Thoracic aorta (tissue), 2 donors: Measurements from ENCODE around the gene TTC31. TPM values are rescaled to one million over a fixed set of nuclear protein-coding genes. Genes with fewer than 3 reads are reported as not detected.
"Not testable (repeated sequence)": the region's sequence is repeated elsewhere in the genome, so short reads cannot be mapped to it uniquely, and the experiment has no call there.

Experiments
- ATAC-seq: fragments of 150-250 bp; one replicate; pipeline ENCODE4 v1.8.0; 2017; ENCODE audit warnings: low read depth; ENCODE audit not compliant: insufficient number of reproducible peaks, low FRiP score
- DNase-seq: peaks from one replicate; pipeline ENCODE4 v3.0.0-alpha.2; 2020; ENCODE audit warnings: low spot score
- H3K27ac ChIP-seq, 2 donors: fragments of 200-600 bp; sonication (generic); 1 replicate in 1 of 2; 2 replicates in 1 of 2; pipeline ENCODE4 v1.5.1; 2016; ENCODE audit warnings: mild to moderate bottlenecking in 2 of 2, moderate library complexity in 2 of 2
- H3K27me3 ChIP-seq: fragments of 200-600 bp; sonication (generic); replicated peaks from 2 replicates; pipeline ENCODE4 v1.6.0; 2016; ENCODE audit warnings: mild to moderate bottlenecking; ENCODE audit not compliant: insufficient read depth
- H3K36me3 ChIP-seq: fragments of 200-600 bp; sonication (generic); one replicate; pipeline ENCODE4 v1.5.1; 2016
- H3K4me1 ChIP-seq, 2 donors: fragments of 200-600 bp; sonication (generic); 1 replicate in 1 of 2; 2 replicates in 1 of 2; pipeline versions ENCODE4 v1.5.1 to v1.6.0; 2016; ENCODE audit warnings: low read depth in 2 of 2, mild to moderate bottlenecking in 1 of 2; ENCODE audit not compliant: control insufficient read depth in 1 of 2
- H3K4me3 ChIP-seq: fragments of 200-600 bp; sonication (generic); 2 replicates; pipeline ENCODE4 v1.5.1; 2016; ENCODE audit warnings: mild to moderate bottlenecking
- H3K9me3 ChIP-seq: fragments of 200-600 bp; sonication (generic); 2 replicates; pipeline ENCODE4 v1.5.1; 2016
- total RNA-seq, 2 donors: library from RNA; depleted of rRNA; stranded (reverse); fragments of >200 nt; gene quantifications; one replicate each; pipeline versions ENCODE4 v1.1.0 to v1.2.3, GENCODE V29; 2016
- TF ChIP-seq, protein P1 (sequence below): fragments of 200-600 bp; sonication (generic); IDR thresholded peaks from one replicate; pipeline ENCODE4 v1.5.1; 2019; ENCODE audit warnings: antibody characterized with exemption

Gene TTC31
- total RNA-seq, 2 donors from 2014 or later: 37.9 to 38.9 TPM

DNA sequence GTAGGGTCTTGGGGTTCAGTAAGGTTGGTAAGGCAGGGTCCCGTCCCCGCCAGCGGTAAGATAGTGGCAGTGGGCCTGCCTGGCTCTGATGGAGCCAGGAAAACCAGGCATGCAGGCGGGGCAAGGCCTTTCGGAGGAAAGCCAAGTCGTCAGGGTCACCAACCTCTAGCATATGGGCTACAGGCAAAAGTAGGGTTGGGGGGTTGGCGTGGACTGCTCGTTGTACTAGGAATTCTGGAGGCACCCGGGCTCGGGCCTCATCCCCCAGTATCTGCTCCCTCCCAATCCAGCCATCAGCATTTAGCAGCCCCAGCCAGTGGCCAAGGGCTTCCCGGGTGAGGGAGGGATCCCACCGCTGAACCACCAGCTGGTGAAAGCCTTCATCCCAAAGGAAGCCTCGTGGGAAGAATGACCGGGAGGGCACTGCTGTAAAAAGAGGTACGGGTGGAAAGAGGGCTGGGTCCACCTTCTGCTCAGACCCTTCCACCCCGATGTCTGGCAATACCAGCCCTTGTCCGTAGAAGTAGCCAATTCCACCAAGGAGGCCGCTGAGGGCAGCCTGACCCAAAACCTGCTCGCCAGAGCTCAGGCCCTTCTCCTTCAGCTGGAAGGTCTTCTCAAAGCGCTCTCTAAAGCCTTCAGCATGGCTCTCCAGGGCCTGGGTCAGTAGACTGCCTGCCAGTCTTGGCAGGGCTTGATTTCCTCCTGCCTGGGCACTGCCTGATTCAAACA lies 20.7 kb upstream of the TTC31 start:
- H3K4me1 ChIP-seq: peaks cover 15 to 30% of the 10 kb centered on the region in 2 donors
- no peaks in the 10 kb centered on the region for H3K27me3 ChIP-seq
- TF ChIP-seq, protein P1, sequence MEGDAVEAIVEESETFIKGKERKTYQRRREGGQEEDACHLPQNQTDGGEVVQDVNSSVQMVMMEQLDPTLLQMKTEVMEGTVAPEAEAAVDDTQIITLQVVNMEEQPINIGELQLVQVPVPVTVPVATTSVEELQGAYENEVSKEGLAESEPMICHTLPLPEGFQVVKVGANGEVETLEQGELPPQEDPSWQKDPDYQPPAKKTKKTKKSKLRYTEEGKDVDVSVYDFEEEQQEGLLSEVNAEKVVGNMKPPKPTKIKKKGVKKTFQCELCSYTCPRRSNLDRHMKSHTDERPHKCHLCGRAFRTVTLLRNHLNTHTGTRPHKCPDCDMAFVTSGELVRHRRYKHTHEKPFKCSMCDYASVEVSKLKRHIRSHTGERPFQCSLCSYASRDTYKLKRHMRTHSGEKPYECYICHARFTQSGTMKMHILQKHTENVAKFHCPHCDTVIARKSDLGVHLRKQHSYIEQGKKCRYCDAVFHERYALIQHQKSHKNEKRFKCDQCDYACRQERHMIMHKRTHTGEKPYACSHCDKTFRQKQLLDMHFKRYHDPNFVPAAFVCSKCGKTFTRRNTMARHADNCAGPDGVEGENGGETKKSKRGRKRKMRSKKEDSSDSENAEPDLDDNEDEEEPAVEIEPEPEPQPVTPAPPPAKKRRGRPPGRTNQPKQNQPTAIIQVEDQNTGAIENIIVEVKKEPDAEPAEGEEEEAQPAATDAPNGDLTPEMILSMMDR: no peak
- no peaks in the 10 kb centered on the region for H3K36me3 ChIP-seq
- ATAC-seq: no peak
- no peak overlapping the region for H3K4me3 ChIP-seq
- no peaks in the 10 kb centered on the region for H3K9me3 ChIP-seq
- no peak for DNase-seq
- H3K27ac ChIP-seq: no peak overlapping the region

DNA sequence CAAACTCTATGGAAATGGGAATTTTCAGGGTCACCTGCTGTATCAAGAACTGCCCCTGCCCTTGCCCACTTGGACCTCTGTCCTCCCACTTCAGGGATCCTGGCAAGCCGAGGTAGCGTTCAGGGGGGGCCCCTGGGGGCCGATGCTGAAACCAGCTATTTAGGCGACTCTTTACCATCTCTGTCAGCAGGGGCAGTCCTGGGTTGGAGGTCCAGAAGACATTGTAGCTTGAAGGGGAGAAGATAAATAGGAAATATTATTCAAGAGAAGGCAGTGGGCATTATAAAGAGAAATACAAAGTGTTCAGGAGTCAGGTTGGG lies 20.1 kb upstream of the TTC31 start:
- H3K4me3 ChIP-seq: no peak overlapping the region
- ATAC-seq (no peak), DNase-seq (no peak)
- H3K4me1 ChIP-seq: peaks cover 15 to 30% of the 10 kb centered on the region in 2 donors
- no peaks in the 10 kb centered on the region for H3K36me3 ChIP-seq
- H3K9me3 ChIP-seq: no peaks in the 10 kb centered on the region
- H3K27ac ChIP-seq: no peak overlapping the region
- TF ChIP-seq, protein P1: no peak
- H3K27me3 ChIP-seq: no peaks in the 10 kb centered on the region

DNA sequence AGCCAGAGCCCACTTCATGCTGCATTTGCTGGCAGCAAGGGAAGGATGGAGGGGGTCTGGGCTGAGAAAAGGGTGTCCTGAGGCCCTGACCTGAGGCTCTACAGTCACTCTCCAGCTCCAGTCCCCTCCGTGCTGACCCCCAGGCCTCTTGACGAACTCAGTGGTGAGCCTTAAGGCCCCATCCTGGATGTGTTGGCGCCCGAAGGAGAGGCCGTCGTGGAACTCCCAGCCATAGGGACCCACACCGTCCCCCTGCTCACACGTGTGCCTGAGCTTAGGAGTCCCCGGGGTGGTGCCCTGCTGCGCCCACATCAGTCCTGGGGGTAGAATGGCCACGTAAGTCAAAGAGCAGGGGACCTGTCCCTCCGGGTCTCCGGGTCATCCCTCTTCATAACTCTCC lies 18.5 kb upstream of the TTC31 start:
- H3K36me3 ChIP-seq: no peaks in the 10 kb centered on the region
- H3K27me3 ChIP-seq: no peaks in the 10 kb centered on the region
- H3K9me3 ChIP-seq: no peaks in the 10 kb centered on the region
- H3K4me3 ChIP-seq: peak overlapping the region; percentile 92
- peaks cover 12 to 21% of the 10 kb centered on the region in 2 donors for H3K4me1 ChIP-seq
- DNase-seq (no peak), ATAC-seq (no peak)
- TF ChIP-seq, protein P1: no peak
- peak overlapping the region; percentile 87 to 90 for H3K27ac ChIP-seq

DNA sequence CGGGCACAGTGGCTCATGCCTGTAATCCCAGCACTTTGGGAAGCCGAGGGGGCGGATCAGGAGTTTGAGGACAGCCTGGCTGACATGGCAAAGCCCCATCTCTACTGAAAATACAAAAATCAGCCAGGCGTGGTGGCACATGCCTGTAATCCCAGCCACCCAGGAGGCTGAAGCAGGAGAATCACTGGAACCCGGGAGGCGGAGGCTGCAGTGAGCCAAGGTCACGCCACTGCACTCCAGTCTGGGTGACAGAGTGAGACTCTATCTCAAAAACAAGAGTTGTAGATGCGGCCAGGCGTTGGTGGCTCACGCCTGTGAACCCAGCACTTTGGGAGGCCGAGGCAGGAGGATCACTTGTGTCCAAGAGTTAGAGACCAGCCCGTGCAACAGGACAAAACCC lies 12.1 kb upstream of the TTC31 start:
- not testable (repeated sequence) for H3K9me3 ChIP-seq, DNase-seq, ATAC-seq, H3K27me3 ChIP-seq, H3K4me3 ChIP-seq, H3K36me3 ChIP-seq, H3K27ac ChIP-seq
- peaks cover 17 to 22% of the 10 kb centered on the region in 2 donors for H3K4me1 ChIP-seq

DNA sequence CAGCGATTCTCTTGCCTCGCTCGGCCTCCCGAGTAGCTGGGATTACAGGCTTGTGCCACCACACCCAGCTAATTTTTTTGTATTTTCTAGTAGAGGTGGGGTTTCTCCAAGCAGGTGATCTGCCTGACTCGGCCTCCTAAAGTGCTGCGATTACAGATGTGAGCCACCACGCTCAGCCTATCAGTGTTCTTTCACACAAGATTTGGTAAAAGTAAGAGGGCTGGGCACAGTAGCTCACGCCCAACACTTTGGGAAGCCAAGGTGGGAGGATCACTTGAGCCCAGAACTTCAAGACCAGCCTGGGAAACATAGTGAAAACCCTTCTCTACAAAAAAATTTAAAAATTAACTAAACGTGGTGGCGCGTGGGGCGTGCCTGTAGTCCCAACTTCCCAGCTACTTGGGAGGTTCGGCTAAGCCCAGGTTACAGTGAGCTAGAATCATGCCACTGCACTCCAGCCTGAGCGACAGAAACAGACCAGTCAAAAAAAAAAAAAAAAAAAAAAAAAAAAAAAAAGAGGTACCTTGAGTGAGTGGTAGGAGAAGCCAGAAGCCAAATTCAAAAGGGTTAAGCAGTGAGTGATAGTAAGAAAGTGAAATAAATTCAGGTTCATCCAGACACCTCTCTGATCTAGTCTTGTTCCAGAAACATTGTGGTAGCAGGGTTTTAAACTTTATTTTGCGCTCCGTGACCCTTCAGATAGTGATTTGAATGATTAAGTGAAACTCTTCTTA lies 11.4 kb upstream of the TTC31 start:
- H3K4me3 ChIP-seq: peak overlapping the region; percentile 72
- TF ChIP-seq, protein P1: no peak
- ATAC-seq (no peak), DNase-seq (no peak)
- H3K27me3 ChIP-seq: no peaks in the 10 kb centered on the region
- H3K36me3 ChIP-seq: peaks cover 6% of the 10 kb centered on the region
- H3K9me3 ChIP-seq: no peaks in the 10 kb centered on the region
- H3K4me1 ChIP-seq: peaks cover 13 to 16% of the 10 kb centered on the region in 2 donors
- peak overlapping the region; percentile 86 to 90 for H3K27ac ChIP-seq
